WTC11 (cell line): ENCODE data around the gene ZNF775. TPM values are rescaled to one million over a fixed set of nuclear protein-coding genes. Genes with fewer than 3 reads are reported as not detected.

Experiments used
- ATAC-seq: fragments of 200-7000 bp; cut with Tn5 transposase; 2 replicates; pipeline ENCODE4 v1.10.0; 2021; ENCODE audit warnings: mild to moderate bottlenecking, moderate library complexity
- CTCF ChIA-PET: fragments of 300-600 bp; sonication (Branson Sonifier 250); formaldehyde crosslinking; loops from one replicate; lab custom pipeline; 2021; ENCODE audit warnings: antibody characterized with exemption; lab: Charles Lee
- POLR2A ChIA-PET: fragments of 350-600 bp; sonication (Branson Sonifier 250); formaldehyde crosslinking; loops from one replicate; lab custom pipeline; 2021; ENCODE audit warnings: antibody characterized with exemption; lab: Charles Lee
- DNase-seq: peaks from one replicate; pipeline ENCODE4 v3.0.0; 2021; ENCODE audit warnings: low spot score
- H3K27ac Mint-ChIP-seq: 2 replicates; pipeline ENCODE4 v1.8.0; 2021; ENCODE audit warnings: mixed read lengths
- H3K27me3 Mint-ChIP-seq: 2 replicates; pipeline ENCODE4 v1.8.0; 2021; ENCODE audit warnings: low read depth, mild to moderate bottlenecking, moderate library complexity, mixed read lengths
- H3K36me3 Mint-ChIP-seq: 2 replicates; pipeline ENCODE4 v1.8.0; 2021; ENCODE audit warnings: mixed read lengths
- H3K4me1 Mint-ChIP-seq: 2 replicates; pipeline ENCODE4 v1.8.0; 2022; ENCODE audit warnings: mixed read lengths
- H3K4me3 Mint-ChIP-seq: 2 replicates; pipeline ENCODE4 v1.8.0; 2021; ENCODE audit warnings: mild to moderate bottlenecking, moderate library complexity, mixed read lengths
- H3K9me3 Mint-ChIP-seq: 2 replicates; pipeline ENCODE4 v1.8.0; 2021; ENCODE audit warnings: mixed read lengths
- AR ChIP-seq: fragments of 250-450 bp; sonication (Bioruptor Pico); IDR thresholded peaks from 2 replicates; pipeline ENCODE4 v1.9.0; 2021; ENCODE audit warnings: mild to moderate bottlenecking
- CTCF ChIP-seq: fragments of 200-600 bp; IDR thresholded peaks from 2 replicates; pipeline ENCODE4 v1.8.0; 2022; ENCODE audit warnings: antibody characterized with exemption
- HMGXB4 ChIP-seq: sonication (generic); formaldehyde crosslinking; IDR thresholded peaks from 2 replicates; pipeline ENCODE4 v1.8.1; 2023; ENCODE audit warnings: mild to moderate bottlenecking, moderate library complexity, missing genetic modification reagents
- JAZF1 ChIP-seq: fragments of 250-450 bp; sonication (Bioruptor Pico); IDR thresholded peaks from 2 replicates; pipeline ENCODE4 v1.9.0; 2021; ENCODE audit warnings: moderate library complexity, mild to moderate bottlenecking, inconsistent platforms
- NFATC4 ChIP-seq: fragments of 250-450 bp; sonication (Bioruptor Pico); IDR thresholded peaks from 2 replicates; pipeline ENCODE4 v1.9.0; 2021; ENCODE audit warnings: mild to moderate bottlenecking
- NR3C1 ChIP-seq: sonication (generic); formaldehyde crosslinking; conservative IDR thresholded peaks from 2 replicates; pipeline ENCODE4 v1.8.1; 2023; ENCODE audit warnings: low read depth, mild to moderate bottlenecking, missing genetic modification reagents
- RORB ChIP-seq: fragments of 250-450 bp; sonication (Bioruptor Pico); IDR thresholded peaks from 2 replicates; pipeline ENCODE4 v1.9.0; 2021; ENCODE audit warnings: mild to moderate bottlenecking
- SMAD3 ChIP-seq: sonication (generic); formaldehyde crosslinking; IDR thresholded peaks from 2 replicates; pipeline ENCODE4 v1.8.0; 2022; ENCODE audit warnings: missing genetic modification reagents, mild to moderate bottlenecking, borderline replicate concordance
- ZNF121 ChIP-seq: sonication (generic); formaldehyde crosslinking; IDR thresholded peaks from 2 replicates; pipeline ENCODE4 v1.8.0; 2023; ENCODE audit warnings: missing genetic modification reagents
- ZNF138 ChIP-seq: sonication (generic); formaldehyde crosslinking; conservative IDR thresholded peaks from 2 replicates; pipeline ENCODE4 v1.8.1; 2022; ENCODE audit warnings: mild to moderate bottlenecking, moderate library complexity, missing genetic modification reagents
- ZNF425 ChIP-seq: fragments of 250-450 bp; sonication (Bioruptor Pico); conservative IDR thresholded peaks from 2 replicates; pipeline ENCODE4 v1.9.0; 2021; ENCODE audit warnings: mild to moderate bottlenecking
- ZNF512 ChIP-seq: sonication (generic); formaldehyde crosslinking; IDR thresholded peaks from 2 replicates; pipeline ENCODE4 v1.8.1; 2022; ENCODE audit warnings: missing genetic modification reagents, borderline replicate concordance
- ZSCAN18 ChIP-seq: fragments of 250-450 bp; sonication (Bioruptor Pico); IDR thresholded peaks from 2 replicates; pipeline ENCODE4 v2.1.2; 2022; ENCODE audit warnings: mild to moderate bottlenecking, moderate library complexity
- total RNA-seq: library from RNA; stranded (reverse); gene quantifications from 3 replicates; pipeline ENCODE4 v1.2.3, GENCODE V29; 2021

ZNF775 gene
- total RNA-seq, 1 experiment from 2014 or later = 25.4 TPM

DNA sequence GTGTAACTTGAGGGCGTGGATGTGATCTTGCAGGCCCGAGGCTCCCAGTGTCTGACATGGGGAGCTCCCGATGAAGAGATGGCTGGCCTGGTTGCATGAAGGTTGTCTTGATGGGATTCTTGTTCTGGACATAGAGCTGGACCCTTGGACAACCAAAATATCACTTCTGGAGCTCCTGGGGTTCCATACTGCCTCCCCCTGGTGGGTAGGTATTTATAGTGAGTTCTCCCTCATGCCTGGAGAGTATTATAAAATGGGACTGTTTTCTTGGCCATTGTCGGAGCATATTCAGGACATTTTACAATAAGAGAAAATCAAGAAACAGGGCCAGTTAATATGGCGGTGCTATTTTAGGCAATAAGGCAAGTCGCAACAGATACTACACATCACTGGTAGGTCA lies 38.7 kb downstream of the ZNF775 start:
- H3K27me3 Mint-ChIP-seq = no peaks in the 10 kb centered on the region; the same call in 1 of the 2 replicates
- no peaks in the 10 kb centered on the region for H3K9me3 Mint-ChIP-seq
- no peak overlapping the region for H3K4me3 Mint-ChIP-seq
- H3K36me3 Mint-ChIP-seq = no peaks in the 10 kb centered on the region
- ChIA-PET CTCF (interaction anchor here (0.6 to 2.0 kb wide), 10 partner anchors 10 to 83 kb away, joined by 3 to 9 read pairs (median 4); no protein-coding TSS in a partner anchor), POLR2A (no interaction called here)
- H3K27ac Mint-ChIP-seq = no peak overlapping the region
- ATAC-seq (no peak), DNase-seq (no peak)
- peaks cover 25% of the 10 kb centered on the region for H3K4me1 Mint-ChIP-seq
- TF ChIP-seq HMGXB4 (no peak), NFATC4 (CRISPR knock-in tag) (no peak)

- Mint-ChIP-seq H3K4me3 (no peak overlapping the region), H3K9me3 (peaks cover 15% of the 10 kb centered on the region), H3K4me1 (peaks cover 26% of the 10 kb centered on the region), H3K27ac (no peak overlapping the region), H3K36me3 (no peaks in the 10 kb centered on the region), H3K27me3 (no peaks in the 10 kb centered on the region; the same call in 1 of the 2 replicates)
- ATAC-seq (no peak), DNase-seq (no peak)
- TF ChIP-seq JAZF1 (CRISPR knock-in tag) = no peak
- ChIA-PET CTCF (interaction anchor here (1.2 kb wide), 1 partner anchor 17 kb away, joined by 3 read pairs; no protein-coding TSS in a partner anchor), POLR2A (no interaction called here)
Measured at GRCh38 chr7:150420242-150420641, 41.1 kb downstream of the ZNF775 start.

DNA sequence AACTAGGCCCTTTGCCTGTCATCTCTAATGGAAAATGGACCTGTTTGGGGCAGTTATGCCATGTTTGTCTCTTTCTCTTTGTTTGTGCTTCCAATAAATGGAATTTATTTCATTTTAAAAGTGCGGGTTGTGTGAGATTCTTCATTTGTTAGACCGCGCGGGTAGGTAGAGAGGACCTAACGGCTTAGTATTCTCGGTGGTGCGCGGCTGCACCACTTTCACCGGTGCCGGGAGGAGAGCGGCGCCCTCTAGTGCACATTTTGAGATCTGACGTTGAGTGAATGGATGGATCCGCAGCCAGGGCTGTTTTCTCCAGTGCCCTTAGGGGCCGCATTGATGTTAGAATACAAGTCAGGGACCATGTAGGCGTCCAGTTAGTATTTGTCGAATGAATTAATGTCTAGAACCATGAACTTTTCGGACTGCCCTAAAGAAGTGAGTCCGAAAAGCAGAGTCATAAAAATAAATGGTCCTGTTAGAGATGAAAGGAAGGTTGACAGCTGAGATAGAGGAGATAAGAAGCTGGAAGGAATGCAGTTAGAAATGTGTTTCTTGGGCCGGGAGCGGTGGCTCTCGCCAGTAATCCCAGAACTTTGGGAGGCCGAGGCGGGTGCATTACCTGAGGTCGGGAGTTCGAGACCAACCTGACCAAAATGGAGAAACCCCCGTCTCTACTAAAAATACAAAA lies 42.0 kb downstream of the ZNF775 start:
- peak overlapping the region; percentile 62; the same call in 1 of the 2 replicates for H3K27ac Mint-ChIP-seq
- TF ChIP-seq ZNF512 (no peak), NR3C1 (no peak), AR (no peak), RORB (CRISPR knock-in tag) (no peak), ZSCAN18 (CRISPR knock-in tag) (no peak), ZNF138 (CRISPR knock-in tag) (no peak), CTCF (peak; percentile 84), SMAD3 (CRISPR knock-in tag) (no peak), ZNF121 (CRISPR knock-in tag) (0 out of 2 replicates have a peak, but pooled peaks have one; percentile 30), ZNF425 (CRISPR knock-in tag) (no peak)
- TF ChIP-seq, all 79 proteins: peak for 2
- ChIA-PET CTCF (interaction anchor here (0.6 to 1.5 kb wide), 10 partner anchors 9 to 333 kb away, joined by 3 to 9 read pairs (median 3); no protein-coding TSS in a partner anchor), POLR2A (no interaction called here)
- ATAC-seq = peak; percentile 97
- DNase-seq = peak; percentile 89
- Mint-ChIP-seq H3K9me3 (peaks cover 18% of the 10 kb centered on the region), H3K4me3 (no peak overlapping the region), H3K36me3 (no peaks in the 10 kb centered on the region), H3K4me1 (peaks cover 21% of the 10 kb centered on the region), H3K27me3 (no peaks in the 10 kb centered on the region)
